Fibroblast of lung (primary cell): Measurements from ENCODE around the gene WDR27. TPM values are rescaled to one million over a fixed set of nuclear protein-coding genes. Genes with fewer than 3 reads are reported as not detected.

ENCODE experiments used
- DNase-seq, 2 donors: peaks; one replicate each; pipeline versions ENCODE4 v3.0.0 to v3.0.0-alpha.2; 2010; ENCODE audit warnings: low read depth in 2 of 2
- H2AFZ ChIP-seq: 2 replicates; pipeline ENCODE4 v1.5.1; 2012; ENCODE audit warnings: low read length, control low read depth, inconsistent platforms
- H3K27ac ChIP-seq: 2 replicates; pipeline ENCODE4 v1.5.1; 2011; ENCODE audit warnings: low read length, control low read depth; ENCODE audit not compliant: insufficient read depth
- H3K27me3 ChIP-seq: 2 replicates; pipeline ENCODE4 v1.5.1; 2011; ENCODE audit warnings: mild to moderate bottlenecking, low read length; ENCODE audit not compliant: control insufficient read depth, insufficient read depth
- H3K36me3 ChIP-seq: 2 replicates; pipeline ENCODE4 v1.5.1; 2011; ENCODE audit warnings: low read length; ENCODE audit not compliant: control insufficient read depth, insufficient read depth
- H3K4me1 ChIP-seq: 2 replicates; pipeline ENCODE4 v1.5.1; 2011; ENCODE audit warnings: low read length; ENCODE audit not compliant: control insufficient read depth, insufficient read depth; ENCODE audit errors: extremely low read depth
- H3K4me2 ChIP-seq: 2 replicates; pipeline ENCODE4 v1.5.1; 2011; ENCODE audit warnings: low read length, control low read depth; ENCODE audit not compliant: insufficient read depth; ENCODE audit errors: extremely low read depth
- H3K4me3 ChIP-seq, 4 experiments: fragments of 200-600 bp in 1 of 4; sonication (generic) in 1 of 4; replicated peaks in 1 of 4; 2 replicates each; pipeline ENCODE4 v1.5.1; 2011 to 2016; ENCODE audit warnings: low read length in 4 of 4, low read depth in 3 of 4, mild to moderate bottlenecking in 3 of 4, control low read depth in 2 of 4, inconsistent platforms in 1 of 4, mixed read lengths in 1 of 4; ENCODE audit not compliant: insufficient read depth in 1 of 4; ENCODE audit errors: control extremely low read depth in 1 of 4
- H3K79me2 ChIP-seq: 2 replicates; pipeline ENCODE4 v1.5.1; 2012; ENCODE audit warnings: mild to moderate bottlenecking, low read length, inconsistent platforms; ENCODE audit not compliant: control insufficient read depth, insufficient read depth
- H3K9ac ChIP-seq: 2 replicates; pipeline ENCODE4 v1.5.1; 2011; ENCODE audit warnings: mild to moderate bottlenecking, low read length, control low read depth; ENCODE audit not compliant: insufficient read depth
- H3K9me3 ChIP-seq: 2 replicates; pipeline ENCODE4 v1.5.1; 2012; ENCODE audit warnings: low read depth, low read length; ENCODE audit not compliant: control insufficient read depth, insufficient read depth
- H4K20me1 ChIP-seq: 2 replicates; pipeline ENCODE4 v1.5.1; 2011; ENCODE audit warnings: low read length; ENCODE audit not compliant: control insufficient read depth, insufficient read depth; ENCODE audit errors: extremely low read depth
- EZH2 ChIP-seq: IDR thresholded peaks from 2 replicates; pipeline ENCODE4 v1.5.1; 2012; ENCODE audit warnings: low read length, control low read depth, mild to moderate bottlenecking; ENCODE audit errors: missing control alignments
- polyA plus RNA-seq, 2 donors: library from polyadenylated mRNA; depleted of rRNA in 1 of 2; stranded (reverse) in 1 of 2; unstranded in 1 of 2; fragments of >200 nt; gene quantifications; 2 replicates each; pipeline ENCODE4 v1.2.1, GENCODE V29; 2011 to 2012; ENCODE audit warnings: missing spikeins in 1 of 2
- total RNA-seq: library from RNA; depleted of rRNA; stranded (reverse); fragments of >200 nt; gene quantifications from 2 replicates; pipeline ENCODE4 v1.2.1, GENCODE V29; 2014
- TF ChIP-seq, protein P1 (sequence below), 2 donors: IDR thresholded peaks in 1 of 2; conservative IDR thresholded peaks in 1 of 2; 1 replicate in 1 of 2; 2 replicates in 1 of 2; pipeline ENCODE4 v1.5.1; 2011 to 2012; ENCODE audit warnings: low read length in 2 of 2, control low read depth in 1 of 2, inconsistent platforms in 1 of 2, low read depth in 1 of 2, mild to moderate bottlenecking in 1 of 2

Gene WDR27
- total and polyA plus RNA-seq, 2 donors (not counting 1 experiment from before 2014, with no cell fraction given): 8.8 to 23.3 TPM

- TF ChIP-seq, protein P1, sequence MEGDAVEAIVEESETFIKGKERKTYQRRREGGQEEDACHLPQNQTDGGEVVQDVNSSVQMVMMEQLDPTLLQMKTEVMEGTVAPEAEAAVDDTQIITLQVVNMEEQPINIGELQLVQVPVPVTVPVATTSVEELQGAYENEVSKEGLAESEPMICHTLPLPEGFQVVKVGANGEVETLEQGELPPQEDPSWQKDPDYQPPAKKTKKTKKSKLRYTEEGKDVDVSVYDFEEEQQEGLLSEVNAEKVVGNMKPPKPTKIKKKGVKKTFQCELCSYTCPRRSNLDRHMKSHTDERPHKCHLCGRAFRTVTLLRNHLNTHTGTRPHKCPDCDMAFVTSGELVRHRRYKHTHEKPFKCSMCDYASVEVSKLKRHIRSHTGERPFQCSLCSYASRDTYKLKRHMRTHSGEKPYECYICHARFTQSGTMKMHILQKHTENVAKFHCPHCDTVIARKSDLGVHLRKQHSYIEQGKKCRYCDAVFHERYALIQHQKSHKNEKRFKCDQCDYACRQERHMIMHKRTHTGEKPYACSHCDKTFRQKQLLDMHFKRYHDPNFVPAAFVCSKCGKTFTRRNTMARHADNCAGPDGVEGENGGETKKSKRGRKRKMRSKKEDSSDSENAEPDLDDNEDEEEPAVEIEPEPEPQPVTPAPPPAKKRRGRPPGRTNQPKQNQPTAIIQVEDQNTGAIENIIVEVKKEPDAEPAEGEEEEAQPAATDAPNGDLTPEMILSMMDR (conservative IDR thresholded peaks at IDR 0.05 in 1 of 2, IDR thresholded peaks at IDR 0.05 in 1 of 2; ENCODE audit: low read depth in 1 of 2, low read length in 2 of 2): no peak
- no peaks in the 10 kb centered on the region for H4K20me1 ChIP-seq
- H3K4me3 ChIP-seq: no peak overlapping the region
- H3K4me2 ChIP-seq: no peak overlapping the region
- no peak for DNase-seq
- H3K9ac ChIP-seq: no peak overlapping the region
- no peak overlapping the region for H2AFZ ChIP-seq
- no peaks in the 10 kb centered on the region for H3K9me3 ChIP-seq
- no peaks in the 10 kb centered on the region for H3K4me1 ChIP-seq
- no peaks in the 10 kb centered on the region for H3K27me3 ChIP-seq
- no peaks in the 10 kb centered on the region for H3K36me3 ChIP-seq
- no peak overlapping the region for H3K27ac ChIP-seq
- no peaks in the 10 kb centered on the region for H3K79me2 ChIP-seq
Observed at GRCh38 chr6:169575365-169575764, 126.5 kb downstream of the WDR27 start.

GRCh38 chr6:169574420-169574819 lies 127.4 kb downstream of the WDR27 start:
- Histone ChIP-seq H3K27me3 (no peaks in the 10 kb centered on the region), H3K4me2 (no peak overlapping the region), H3K79me2 (no peaks in the 10 kb centered on the region), H3K36me3 (no peaks in the 10 kb centered on the region), H2AFZ (no peak overlapping the region), H3K9me3 (no peaks in the 10 kb centered on the region), H3K9ac (no peak overlapping the region), H3K4me1 (no peaks in the 10 kb centered on the region), H4K20me1 (no peaks in the 10 kb centered on the region), H3K4me3 (no peak overlapping the region), H3K27ac (no peak overlapping the region)
- TF ChIP-seq, protein P1 (conservative IDR thresholded peaks at IDR 0.05 in 1 of 2, IDR thresholded peaks at IDR 0.05 in 1 of 2; ENCODE audit: low read depth in 1 of 2, low read length in 2 of 2): no peak
- TF ChIP-seq EZH2: no peak
- DNase-seq: no peak

DNA sequence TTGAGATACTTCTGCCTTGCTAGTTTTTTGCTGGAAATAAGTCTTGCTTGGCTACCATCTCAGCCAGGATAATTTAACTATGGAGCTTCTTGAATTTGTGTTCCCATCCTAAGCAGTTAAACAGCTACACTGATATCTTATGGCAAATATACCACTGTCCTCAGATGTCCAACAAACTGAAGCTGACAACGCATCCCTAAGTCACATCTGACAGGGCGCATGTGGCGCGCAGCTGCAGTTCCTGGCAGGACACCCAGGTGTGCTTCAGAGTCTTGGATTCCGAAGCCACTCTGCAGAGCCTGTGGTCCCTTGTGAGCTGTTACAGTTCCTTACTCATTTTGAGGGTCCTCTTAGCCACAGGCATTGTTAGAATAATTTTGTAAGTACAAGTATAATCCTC lies 127.9 kb downstream of the WDR27 start:
- Histone ChIP-seq H3K27ac (no peak overlapping the region), H2AFZ (no peak overlapping the region), H3K9me3 (no peaks in the 10 kb centered on the region), H3K27me3 (no peaks in the 10 kb centered on the region), H4K20me1 (no peaks in the 10 kb centered on the region), H3K4me2 (no peak overlapping the region), H3K4me3 (no peak overlapping the region), H3K36me3 (no peaks in the 10 kb centered on the region), H3K9ac (no peak overlapping the region), H3K4me1 (no peaks in the 10 kb centered on the region), H3K79me2 (no peaks in the 10 kb centered on the region)
- no peak for TF ChIP-seq EZH2
- TF ChIP-seq, protein P1 (conservative IDR thresholded peaks at IDR 0.05 in 1 of 2, IDR thresholded peaks at IDR 0.05 in 1 of 2; ENCODE audit: low read depth in 1 of 2, low read length in 2 of 2): no peak
- no peak for DNase-seq
